Right forelimb (tissue), 1 donor: Measurements from ENCODE around the gene ASIC4.

Source experiments
- DNase-seq: peaks from one replicate; pipeline ENCODE4 v3.0.0-alpha.2; 2018

The ASIC4 gene

DNA sequence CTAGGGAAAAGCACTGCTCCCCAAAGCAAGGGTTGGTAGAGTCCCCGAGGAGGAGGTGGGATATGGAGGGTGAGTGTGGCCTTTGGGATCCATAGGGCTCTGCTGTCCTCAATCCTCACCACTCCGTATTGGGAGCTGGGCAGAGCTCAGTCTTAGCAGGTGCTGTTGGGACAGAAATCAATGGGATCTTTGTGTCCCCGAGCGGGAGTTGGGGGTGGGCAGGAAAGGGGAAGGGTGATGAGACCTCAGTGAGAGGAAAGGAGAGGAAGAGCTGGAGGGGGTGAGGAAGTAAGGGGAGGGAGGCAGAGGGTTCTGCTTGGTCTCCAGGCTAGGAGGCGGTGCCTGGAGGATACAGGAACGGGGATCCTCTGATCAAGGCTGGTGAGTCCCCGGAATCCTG, 2.6 kb downstream of the ASIC4 start:
- DNase-seq, result no peak

DNA sequence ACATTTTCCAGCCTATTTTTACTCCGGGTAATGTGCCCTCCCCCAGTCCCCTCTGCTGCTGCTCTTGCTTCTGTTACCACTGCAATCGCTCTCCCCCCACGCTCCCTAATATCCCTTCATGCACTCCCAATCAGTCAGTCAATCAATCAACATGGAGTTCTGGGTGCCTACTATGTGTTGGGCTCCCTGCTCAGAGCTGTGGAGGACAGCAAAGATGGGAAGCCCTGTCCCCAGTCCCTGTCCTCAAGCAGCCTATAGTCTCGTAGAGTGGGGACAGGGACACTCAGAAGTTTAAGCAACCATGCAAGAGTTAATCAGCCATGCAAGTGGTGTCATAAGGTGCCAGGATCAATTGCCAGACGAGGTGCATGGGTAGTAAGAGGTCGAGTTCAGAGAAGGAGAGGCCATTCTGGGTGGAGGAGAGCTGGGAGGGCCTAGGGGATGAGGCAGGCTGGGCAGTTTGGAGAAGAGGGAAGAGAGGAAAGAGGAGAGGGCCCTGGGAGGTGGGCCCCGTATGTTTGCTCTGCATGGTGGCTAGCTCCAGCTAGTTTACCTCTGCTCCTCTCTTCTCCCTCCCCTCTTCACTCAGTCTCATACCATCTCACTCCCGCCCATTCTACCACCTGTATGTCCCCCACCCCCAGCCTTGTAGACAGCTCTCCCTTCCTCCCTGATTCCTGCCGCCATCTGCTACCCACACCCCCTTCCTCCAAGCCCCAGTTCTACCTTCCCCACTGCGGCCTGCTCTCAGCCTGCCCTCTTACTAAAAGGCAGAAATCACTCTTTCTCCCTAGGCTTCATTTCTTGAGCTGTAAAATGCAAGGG, 3.9 kb downstream of the ASIC4 start:
- no peak for DNase-seq

DNA sequence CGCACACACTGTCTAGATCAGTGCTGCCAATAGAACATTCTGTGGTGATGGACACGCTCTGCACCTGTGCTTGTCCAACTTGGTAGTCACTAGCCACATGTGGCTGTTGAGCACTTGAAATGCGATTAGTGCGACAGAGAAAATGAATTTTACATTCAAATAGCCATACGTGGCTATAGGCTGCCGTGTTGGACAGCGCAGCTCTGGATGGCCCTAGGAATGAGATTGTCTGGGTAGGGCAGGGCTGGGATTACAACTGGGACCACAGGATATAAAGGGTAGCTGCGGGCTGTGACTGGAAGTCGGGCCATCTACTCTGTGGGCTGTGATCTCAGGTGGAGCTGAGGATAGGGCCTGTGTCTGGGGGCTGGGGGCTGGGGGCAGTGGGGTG, 5.2 kb downstream of the ASIC4 start:
- DNase-seq, result no peak

DNA sequence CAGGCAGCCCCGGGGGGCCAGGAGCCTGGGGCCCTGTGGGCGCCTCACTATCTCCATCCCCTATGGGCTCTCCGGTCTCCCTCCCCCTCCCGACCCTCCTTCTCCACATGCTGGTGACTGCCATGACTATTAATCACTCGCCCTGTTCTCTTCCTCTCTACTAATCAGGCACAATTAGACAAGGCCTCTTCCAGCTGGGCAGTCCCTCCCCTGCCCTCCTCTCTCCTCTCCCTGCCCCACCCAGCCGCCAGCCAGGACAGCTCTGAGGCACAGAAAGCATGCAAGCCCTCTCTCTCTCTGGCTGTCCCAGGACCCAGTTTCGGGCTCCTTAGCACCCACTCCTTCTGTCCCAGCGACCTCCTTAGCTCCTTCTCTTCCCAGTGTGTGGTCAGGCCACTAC, 5.8 kb downstream of the ASIC4 start:
- no peak for DNase-seq

DNA sequence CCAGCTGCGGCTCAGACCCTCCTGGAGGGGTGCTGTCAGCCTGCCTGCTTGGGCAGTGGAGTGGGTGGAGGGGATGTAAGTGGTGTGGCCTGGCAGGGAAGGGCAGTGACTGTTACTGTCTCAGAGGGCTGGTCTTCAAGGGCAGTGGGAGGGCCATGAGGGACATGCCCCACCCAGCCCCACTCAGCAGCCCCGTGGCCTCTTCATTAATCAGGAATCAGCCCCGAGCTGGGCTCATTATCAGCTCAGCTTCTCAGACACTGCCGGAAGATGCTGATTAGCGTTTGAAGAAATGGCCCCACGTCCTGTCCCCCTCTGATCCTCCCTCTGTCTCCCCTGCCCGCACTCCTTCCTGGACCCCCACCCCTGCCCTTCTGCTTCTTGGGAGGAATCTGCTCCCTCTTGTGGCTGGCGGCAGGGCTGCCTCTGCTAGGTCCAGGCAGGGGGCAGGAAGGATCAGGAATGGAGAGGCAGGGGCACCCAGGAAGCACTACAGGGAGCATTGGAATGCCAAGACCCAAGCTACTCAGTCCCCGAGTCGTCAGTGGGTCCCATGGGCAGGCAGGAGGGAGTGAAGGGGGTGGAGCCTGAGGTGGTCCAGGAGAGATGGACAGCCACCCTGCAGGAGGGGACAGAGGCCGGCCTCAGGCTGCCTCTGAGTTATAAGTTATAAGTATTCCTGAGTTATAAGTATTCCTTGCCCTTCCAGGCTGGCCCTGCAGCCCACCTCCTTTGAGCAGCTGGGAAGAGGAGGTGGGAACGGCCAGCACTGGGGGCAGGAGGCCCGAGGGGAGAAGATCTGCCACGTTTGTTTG, 7.0 kb downstream of the ASIC4 start:
- DNase-seq, result no peak

DNA sequence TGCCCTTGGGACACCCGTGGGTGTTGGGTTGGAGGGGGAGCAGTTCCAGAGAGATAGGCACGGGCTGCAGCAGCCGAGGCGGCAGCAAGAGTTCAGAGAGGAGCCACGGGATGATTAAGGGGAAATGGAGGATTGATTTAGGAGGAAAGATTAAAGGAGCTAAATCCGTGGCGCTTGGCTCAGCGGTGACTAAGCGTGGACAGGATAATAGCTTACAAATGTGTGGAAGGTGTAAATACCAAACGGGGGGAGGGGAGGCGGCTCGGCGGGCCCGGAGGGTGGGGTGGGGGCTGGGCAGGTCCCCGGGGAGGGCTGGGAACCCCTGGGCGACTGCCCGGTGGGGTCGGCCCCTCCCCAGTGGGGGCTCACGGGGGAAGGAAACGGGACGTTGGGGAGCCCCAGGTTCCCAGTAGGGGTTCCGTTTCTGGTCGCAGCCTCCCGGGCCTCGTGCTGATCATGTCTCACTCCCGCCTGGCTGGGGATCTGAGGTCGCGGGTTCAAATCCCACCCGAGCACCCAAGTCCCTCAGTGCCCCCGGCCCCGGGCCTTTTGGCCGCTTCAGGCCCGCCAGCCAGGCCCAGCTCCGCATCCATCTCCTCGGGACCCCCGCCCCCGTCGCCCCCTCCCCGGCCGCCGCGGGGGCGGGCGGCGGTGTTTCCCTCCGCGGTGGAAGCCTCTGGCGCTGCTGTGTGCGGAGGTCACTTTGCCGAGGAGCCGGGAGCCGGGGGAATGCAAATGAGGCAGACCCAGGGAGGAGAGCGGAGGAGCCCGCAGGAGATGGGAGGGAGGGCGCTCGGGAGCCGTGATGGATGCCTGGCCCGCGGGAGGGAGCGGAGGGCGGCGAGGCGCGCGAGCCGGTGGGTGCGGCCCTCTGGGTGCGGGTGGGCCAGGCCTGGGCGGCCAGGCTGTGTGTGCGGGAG, 8.1 kb downstream of the ASIC4 start:
- no peak for DNase-seq

DNA sequence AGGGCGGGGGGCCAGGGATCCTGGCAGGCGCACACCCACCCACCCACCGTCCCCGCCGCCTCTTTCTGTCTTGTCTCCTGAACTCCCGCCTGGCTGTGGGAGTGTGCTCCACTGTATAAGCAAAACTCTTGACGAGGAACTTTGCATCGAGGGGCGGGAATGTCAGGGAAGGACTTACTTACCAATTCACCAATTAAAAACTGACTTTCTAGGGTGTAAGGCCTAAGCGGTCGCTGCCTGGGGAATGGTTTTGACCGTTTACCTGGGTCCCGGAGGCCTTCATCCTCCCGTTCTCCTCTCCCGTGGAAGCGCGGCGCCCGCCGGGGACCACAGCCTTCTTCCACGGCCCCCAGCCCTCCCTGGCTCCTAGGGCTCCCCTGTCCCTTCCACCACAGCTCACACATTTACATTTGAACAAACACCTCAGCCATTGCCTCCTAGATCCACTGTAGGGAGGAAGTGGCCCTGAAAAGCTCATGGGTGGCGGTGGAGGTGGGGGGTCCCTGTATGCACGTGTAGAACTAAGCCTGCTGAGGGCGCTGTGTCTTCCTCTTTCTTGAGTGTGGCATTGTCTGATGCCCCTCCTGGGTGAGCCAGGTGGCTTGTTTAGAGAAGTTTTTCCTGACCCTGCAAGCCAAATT, 8.9 kb downstream of the ASIC4 start:
- no peak for DNase-seq

DNA sequence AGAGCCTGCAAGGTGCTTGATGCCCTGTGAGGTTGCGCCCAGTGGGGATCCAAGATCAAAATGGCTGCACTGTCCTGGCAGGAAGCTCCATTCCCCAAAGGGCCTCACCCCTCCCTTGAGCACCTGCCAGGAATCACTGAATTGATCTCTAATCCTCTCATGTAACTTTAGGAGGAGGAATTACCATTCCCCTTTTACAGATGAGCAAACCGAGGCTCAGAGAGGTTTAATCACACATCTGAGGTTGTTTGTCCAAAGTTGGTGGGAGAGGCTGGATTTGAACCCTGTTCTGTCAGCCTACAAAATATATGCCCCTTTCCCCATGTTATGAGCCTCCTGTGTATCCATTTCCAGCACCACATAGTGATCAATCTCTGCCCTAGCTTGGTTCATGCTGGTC, 10.5 kb downstream of the ASIC4 start:
- DNase-seq, result no peak

DNA sequence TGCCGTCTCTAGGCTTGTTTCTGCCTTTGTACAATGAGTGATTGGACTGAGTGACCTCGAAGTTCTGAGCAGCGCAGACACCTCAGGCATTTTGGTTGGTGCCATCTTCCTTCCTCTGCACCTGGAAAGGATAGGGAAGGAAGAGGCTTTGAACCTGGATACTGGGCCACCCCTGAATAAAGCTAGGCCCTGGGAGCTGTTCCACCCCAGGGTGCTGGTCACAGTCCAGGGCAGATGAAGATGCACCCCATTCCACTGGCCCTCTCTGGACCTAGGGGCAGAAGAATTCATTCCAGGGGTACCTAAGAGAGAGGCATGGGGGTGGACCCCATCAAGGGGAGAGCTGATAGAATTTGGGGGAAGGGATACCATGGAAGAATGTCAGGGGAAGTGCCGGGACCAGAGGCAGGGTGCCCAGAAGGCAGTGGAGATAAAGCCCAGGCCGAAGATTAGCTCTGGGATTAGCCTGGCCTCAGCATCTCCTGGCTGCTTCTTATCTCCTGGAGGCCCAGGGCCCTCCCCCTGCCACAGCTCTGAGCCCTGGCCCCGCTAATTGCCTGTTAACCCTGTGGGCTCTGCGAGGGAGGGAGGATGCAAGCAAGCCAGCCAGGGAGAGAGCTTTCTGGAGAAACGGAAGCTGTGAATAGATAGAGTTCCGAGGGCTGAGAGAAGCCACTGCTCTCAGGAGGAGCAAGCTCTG, 11.4 kb downstream of the ASIC4 start:
- no peak for DNase-seq

DNA sequence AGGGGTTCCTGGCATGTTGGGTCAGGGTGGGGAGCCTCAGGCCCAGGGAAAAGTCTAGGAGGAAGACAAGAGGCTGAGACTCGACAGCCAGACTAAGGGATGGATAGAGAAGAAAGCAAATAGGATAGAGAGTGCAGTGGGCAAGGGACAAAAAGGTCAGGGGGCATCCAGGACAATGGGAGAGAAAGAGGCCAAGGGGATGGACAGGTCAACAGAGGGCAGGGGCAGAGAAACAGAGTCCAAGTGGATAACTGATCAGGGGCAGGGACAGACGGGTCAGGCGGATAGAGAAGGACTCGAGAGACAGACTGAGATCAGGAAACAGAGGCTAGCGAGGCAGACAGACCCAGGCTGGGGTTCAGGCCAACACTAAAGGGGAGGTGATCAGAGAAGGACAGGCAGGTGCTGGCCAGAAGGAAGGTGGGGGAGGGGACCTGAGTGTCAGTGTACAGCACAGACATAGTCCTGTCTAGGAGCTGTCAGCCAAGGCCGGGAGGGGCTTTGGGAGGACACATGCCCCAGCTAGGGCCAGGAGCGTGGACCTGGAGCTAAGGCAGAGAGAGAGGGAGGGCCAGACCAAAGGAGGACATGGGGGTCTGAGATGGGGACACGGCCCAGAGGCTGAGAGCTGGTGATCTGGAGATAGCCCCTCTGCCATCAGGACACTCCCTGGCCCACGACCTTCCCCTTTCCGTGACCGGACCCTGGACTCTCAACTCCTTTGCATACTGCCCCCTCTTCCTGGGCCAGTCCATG, 12.2 kb downstream of the ASIC4 start:
- DNase-seq, result no peak

DNA sequence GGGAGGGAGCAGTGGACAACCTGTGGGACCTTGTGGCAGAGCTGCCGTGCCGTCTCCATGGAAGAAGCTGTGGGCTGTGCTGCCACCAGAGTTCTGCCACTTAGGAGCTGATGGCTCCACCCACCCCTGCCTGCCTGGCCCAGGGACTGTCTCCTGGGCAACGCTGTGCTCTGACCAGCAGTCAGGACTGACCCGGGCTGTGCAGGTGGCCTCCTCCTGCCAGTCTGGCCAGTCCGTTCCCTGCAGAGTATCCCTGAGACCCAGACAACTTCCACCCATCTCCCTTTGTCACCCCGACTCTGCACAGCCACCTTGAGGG, 12.8 kb downstream of the ASIC4 start:
- DNase-seq, result no peak

DNA sequence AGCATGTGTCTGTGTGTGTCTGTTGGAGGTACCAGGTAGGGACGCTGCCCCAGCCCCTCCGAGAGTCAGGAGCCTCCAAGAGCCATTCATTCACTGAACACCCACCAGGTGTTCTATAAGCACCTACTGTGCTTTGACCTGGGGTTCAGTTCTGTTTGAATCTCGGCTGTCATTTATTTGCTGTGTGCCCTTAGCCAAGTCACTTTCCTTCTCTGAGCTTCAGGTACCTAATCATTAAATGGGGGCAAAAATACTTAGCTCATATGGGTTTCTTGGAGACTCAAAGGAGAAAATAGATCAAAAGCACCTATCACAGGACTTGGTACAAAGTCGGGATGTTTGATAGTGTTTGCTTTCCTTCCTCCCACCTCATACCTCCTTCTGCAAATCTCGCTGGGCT, 13.2 kb downstream of the ASIC4 start:
- no peak for DNase-seq

DNA sequence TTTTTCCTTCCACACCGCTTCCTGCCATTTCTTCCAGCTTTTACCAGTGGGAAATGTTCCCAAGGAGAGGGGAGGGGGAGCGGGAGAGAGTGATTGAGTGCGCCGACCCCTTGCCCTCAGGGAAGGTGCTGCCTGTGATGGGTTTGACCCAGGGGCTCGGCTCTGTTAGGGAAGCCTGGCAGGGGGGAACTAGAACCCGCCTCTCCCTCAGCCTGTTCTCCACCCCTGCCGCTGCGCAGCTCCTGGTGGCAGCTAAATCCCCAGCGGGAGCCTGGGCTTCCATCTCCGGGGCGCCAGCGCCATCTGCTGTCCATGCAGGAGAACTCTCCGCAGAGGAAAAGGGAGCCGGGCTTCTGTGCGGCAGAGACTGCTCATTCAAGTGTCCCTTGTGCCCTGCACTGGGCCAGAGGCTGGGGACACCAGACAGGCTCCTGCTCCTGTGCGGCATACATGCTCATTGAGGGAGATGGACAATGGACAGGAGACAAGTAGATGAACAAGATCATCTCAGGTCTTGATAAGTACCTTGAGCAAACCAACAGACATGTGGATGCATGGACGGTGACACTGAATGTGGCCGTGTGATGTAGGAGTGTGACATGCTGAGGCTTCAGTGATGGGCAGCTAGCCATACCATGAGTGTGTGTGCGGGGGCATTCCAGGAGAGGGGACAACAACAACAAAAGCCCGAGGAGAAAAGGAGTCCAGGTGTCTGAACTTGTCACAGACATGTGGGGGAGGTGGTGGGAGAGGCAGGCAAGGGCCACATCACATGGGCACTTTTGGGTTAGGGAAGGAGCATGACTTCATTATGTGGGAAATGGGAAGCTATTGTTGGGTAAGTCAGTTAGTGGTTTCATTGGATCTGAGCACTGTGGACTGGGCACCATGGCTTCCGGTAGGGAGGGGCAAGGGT, 16.0 kb downstream of the ASIC4 start:
- peak; percentile 91 for DNase-seq

DNA sequence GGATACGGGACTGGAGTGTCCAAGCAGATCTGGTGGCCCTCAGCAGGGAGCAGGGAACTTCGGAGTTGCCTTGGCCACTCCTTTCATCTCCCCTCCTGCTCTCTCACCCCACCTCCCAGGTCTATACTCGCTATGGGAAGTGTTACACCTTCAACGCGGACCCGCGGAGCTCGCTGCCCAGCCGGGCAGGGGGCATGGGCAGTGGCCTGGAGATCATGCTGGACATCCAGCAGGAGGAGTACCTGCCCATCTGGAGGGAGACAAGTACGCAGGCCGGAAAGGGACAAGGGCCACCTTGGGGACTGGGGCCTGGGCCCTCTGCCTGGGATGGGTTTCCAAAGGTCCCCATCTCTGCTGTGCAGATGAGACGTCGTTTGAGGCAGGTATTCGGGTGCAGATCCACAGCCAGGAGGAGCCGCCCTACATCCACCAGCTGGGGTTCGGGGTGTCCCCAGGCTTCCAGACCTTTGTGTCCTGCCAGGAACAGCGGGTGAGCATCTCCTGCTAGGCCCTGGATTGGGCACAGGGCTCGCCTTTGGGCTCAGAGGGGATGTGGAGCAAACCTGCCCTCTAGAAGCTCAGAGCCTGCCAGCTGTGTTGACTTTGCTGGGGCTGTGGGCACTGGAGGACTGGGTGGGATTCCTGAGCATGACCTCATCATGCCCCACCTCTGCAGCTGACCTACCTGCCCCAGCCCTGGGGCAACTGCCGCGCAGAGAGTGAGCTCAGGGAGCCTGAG, 17.5 kb downstream of the ASIC4 start:
- DNase-seq, result no peak

DNA sequence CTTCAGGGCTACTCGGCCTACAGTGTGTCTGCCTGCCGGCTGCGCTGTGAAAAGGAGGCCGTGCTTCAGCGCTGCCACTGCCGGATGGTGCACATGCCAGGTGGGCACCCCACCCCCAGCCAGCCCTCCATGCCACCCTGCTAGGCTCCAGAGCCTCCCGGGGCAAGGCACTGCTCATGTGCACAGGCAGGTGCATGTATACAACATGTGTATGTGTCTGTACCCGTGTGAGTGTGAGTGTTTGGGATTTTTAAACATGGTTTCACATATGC, 18.0 kb downstream of the ASIC4 start:
- no peak for DNase-seq

DNA sequence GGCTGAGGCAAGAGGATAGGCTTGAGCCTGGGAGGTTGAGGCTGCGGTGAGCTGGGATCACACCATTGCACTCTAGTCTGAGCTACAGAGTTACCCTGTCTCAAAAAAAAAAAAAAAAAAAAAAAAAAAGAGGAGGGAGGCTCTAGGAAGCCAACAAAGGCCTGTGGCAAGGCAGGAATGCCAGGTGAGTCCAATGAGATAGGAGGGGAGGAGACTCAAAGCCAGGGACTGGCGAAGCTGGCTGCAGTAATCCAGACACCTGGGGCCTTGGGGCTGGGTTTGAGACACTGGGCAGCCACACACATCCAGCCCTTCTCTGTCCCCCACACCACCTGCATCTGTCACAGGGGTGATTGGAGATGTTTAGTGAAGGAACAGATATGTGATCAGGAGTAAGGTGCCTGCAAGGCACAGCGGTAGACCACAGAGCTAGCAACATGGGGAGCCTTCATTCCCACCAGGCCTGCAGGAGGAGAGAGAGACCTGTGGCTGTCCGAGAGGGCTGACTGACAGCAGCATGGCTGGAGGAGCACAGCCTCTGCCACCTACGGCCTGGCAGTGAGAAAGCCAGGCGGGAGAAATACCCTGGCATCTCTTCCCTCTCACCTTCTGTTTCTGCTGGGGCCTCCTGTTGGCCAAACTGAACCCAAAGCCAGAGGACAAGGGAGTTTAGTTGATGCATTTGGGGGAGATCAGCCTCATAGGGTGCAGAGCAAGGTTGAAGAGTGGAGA, 19.8 kb downstream of the ASIC4 start:
- DNase-seq, result no peak

DNA sequence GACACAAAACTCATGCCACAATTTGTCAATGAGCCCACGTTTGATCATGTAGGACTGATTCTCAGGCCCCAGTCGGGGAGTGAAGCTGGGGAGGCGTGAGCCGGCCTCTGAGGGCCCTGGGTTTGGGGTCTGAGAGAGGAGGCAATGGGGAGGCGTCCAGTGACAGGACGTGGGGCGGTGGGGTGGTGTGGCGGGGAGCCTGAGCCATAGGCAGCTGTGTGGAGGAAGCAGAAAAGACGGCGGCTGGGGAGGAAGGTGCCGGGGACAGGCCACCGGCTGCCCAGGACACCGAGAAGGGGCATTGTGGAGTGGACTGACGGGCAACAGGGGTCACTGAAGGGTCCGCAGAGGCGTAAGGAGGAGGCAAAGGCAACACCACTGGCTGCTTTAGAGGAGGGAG, 22.1 kb downstream of the ASIC4 start:
- no peak for DNase-seq

DNA sequence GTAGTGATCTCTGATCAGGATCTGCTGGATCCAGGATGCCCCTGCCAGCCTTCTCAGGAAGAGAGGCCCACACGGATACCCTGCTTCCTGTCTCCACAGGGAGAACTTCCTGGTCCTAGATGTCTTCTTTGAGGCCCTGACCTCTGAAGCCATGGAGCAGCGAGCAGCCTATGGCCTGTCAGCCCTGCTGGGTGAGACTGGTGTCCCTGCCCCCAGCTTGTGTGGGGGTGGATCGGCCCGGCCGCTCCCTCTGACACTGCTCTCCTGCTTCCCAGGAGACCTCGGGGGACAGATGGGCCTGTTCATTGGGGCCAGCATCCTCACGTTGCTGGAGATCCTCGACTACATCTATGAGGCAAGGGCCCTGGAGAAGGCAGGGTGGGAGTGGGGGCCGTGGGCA, 22.7 kb downstream of the ASIC4 start:
- no peak for DNase-seq
